Calu3 (cell line): Measurements from ENCODE around the gene NAV1. TPM values are rescaled to one million over a fixed set of nuclear protein-coding genes. Genes with fewer than 3 reads are reported as not detected.

ENCODE experiments used
- BruUV-seq: library from RNA; stranded (reverse); fragments of 400-500 nt; replicated peaks from 2 replicates; lab custom pipeline; 2021; lab: Mats Ljungman, UMichigan
- CTCF ChIA-PET: fragments of 300-600 bp; sonication (Branson Sonifier 250); formaldehyde crosslinking; loops from one replicate; lab custom pipeline; 2022; ENCODE audit warnings: antibody characterized with exemption; lab: Charles Lee
- DNase-seq: peaks from one replicate; pipeline ENCODE4 v3.0.0; 2022
- H3K27ac Mint-ChIP-seq: one replicate; pipeline ENCODE4 v1.8.0; 2022; ENCODE audit warnings: mixed read lengths; ENCODE audit not compliant: unreplicated experiment
- H3K27me3 Mint-ChIP-seq: one replicate; pipeline ENCODE4 v1.8.0; 2022; ENCODE audit warnings: mixed read lengths; ENCODE audit not compliant: unreplicated experiment
- H3K36me3 Mint-ChIP-seq: one replicate; pipeline ENCODE4 v1.8.0; 2022; ENCODE audit warnings: mild to moderate bottlenecking, moderate library complexity, mixed read lengths; ENCODE audit not compliant: insufficient read depth, unreplicated experiment
- H3K4me1 Mint-ChIP-seq: one replicate; pipeline ENCODE4 v1.8.0; 2022; ENCODE audit warnings: mild to moderate bottlenecking, low read depth, mixed read lengths; ENCODE audit not compliant: unreplicated experiment
- H3K4me3 Mint-ChIP-seq: one replicate; pipeline ENCODE4 v1.8.0; 2022; ENCODE audit warnings: mild to moderate bottlenecking, low read depth, moderate library complexity, mixed read lengths; ENCODE audit not compliant: unreplicated experiment
- H3K9me3 Mint-ChIP-seq: one replicate; pipeline ENCODE4 v1.8.0; 2022; ENCODE audit warnings: low read depth, mixed read lengths; ENCODE audit not compliant: unreplicated experiment
- CTCF ChIP-seq: fragments of 200-600 bp; IDR thresholded peaks from one replicate; pipeline ENCODE4 v1.8.0; 2022; ENCODE audit warnings: antibody characterized with exemption; ENCODE audit not compliant: unreplicated experiment
- intact Hi-C: fragments of 100-400 bp; cut with micrococcal nuclease; formaldehyde crosslinking; loops from one replicate; pipeline ENCODE4 v1.10.0; 2022; ENCODE audit not compliant: unreplicated experiment
- total RNA-seq: library from RNA; stranded (reverse); gene quantifications from 2 replicates; pipeline ENCODE4 v1.2.3, GENCODE V29; 2022

Gene NAV1
- total RNA-seq, 1 experiment from 2014 or later = 24.8 TPM

- H3K27ac Mint-ChIP-seq = peak overlapping the region; percentile 3
- peaks cover 64% of the 10 kb centered on the region for H3K4me1 Mint-ChIP-seq
- no TSS peak for BruUV-seq
- CTCF ChIA-PET = interaction anchor here (0.5 to 2.5 kb wide), 3 partner anchors 55 to 569 kb away, joined by 3 to 9 read pairs (median 3); no protein-coding TSS in a partner anchor
- H3K9me3 Mint-ChIP-seq = no peaks in the 10 kb centered on the region
- TF ChIP-seq CTCF = no peak
- peak; percentile 46 for DNase-seq
- intact Hi-C loops = no loop called here
- H3K27me3 Mint-ChIP-seq = no peaks in the 10 kb centered on the region
- H3K4me3 Mint-ChIP-seq = peak overlapping the region; percentile 17
- H3K36me3 Mint-ChIP-seq = peaks cover 26% of the 10 kb centered on the region
Measured at GRCh38 chr1:201536558-201536957, 2.4 kb upstream of the NAV1 start.

- TF ChIP-seq CTCF = no peak
- Mint-ChIP-seq H3K9me3 (no peaks in the 10 kb centered on the region), H3K4me3 (peak overlapping the region; percentile 17), H3K36me3 (peaks cover 26% of the 10 kb centered on the region), H3K27ac (no peak overlapping the region), H3K27me3 (no peaks in the 10 kb centered on the region), H3K4me1 (peaks cover 64% of the 10 kb centered on the region)
- DNase-seq = no peak
- CTCF ChIA-PET = interaction anchor here (0.7 to 2.5 kb wide), 2 partner anchors 56 to 259 kb away, joined by 3 to 9 read pairs; no protein-coding TSS in a partner anchor
- BruUV-seq = no TSS peak
- intact Hi-C loops = no loop called here
Measured at GRCh38 chr1:201537028-201537427, 1.9 kb upstream of the NAV1 start.

GRCh38 chr1:201537467-201537866 is 1.5 kb upstream of the NAV1 start:
- TF ChIP-seq CTCF = no peak
- no peak overlapping the region for H3K27ac Mint-ChIP-seq
- intact Hi-C loops = no loop called here
- H3K27me3 Mint-ChIP-seq = no peaks in the 10 kb centered on the region
- no TSS peak for BruUV-seq
- CTCF ChIA-PET = interaction anchor here (1.5 to 2.5 kb wide), 2 partner anchors 14 to 56 kb away, joined by 9 to 10 read pairs; no protein-coding TSS in a partner anchor
- H3K4me1 Mint-ChIP-seq = peaks cover 64% of the 10 kb centered on the region
- DNase-seq = no peak
- H3K36me3 Mint-ChIP-seq = peaks cover 26% of the 10 kb centered on the region
- H3K4me3 Mint-ChIP-seq = no peak overlapping the region
- H3K9me3 Mint-ChIP-seq = no peaks in the 10 kb centered on the region

GRCh38 chr1:201537891-201538611 is 876 bp upstream of the NAV1 start:
- H3K36me3 Mint-ChIP-seq = peaks cover 26% of the 10 kb centered on the region
- no peaks in the 10 kb centered on the region for H3K9me3 Mint-ChIP-seq
- H3K27me3 Mint-ChIP-seq = no peaks in the 10 kb centered on the region
- CTCF ChIA-PET = interaction anchor here (0.8 to 1.5 kb wide), 4 partner anchors 14 to 57 kb away, joined by 3 to 10 read pairs (median 4); no protein-coding TSS in a partner anchor
- no peak for DNase-seq
- intact Hi-C loops = no loop called here
- no TSS peak for BruUV-seq
- H3K27ac Mint-ChIP-seq = no peak overlapping the region
- TF ChIP-seq CTCF = no peak
- peak overlapping the region; percentile 85 for H3K4me3 Mint-ChIP-seq
- H3K4me1 Mint-ChIP-seq = peaks cover 64% of the 10 kb centered on the region
